Measurements from ENCODE around the gene CRYBB1.

DNA sequence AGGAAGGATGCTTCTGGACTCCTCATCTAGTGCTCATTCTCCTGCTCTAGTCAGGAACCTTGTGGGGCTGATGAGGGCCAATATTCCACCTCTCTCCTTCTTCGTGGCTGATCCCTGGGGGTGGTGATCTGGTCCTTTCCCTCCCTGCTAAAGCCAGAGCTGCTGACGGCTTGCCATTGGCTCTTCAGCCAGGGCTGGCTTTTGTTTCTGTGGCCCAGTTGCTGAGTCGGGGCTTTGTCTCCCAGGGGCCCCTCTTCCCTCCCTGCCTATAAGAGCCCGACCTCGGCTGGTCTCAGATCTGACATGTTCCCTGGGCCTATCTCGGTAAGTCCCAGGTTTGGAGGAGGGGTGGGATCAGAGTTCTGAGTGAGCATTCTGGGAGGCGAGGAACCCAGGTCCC lies 3.8 kb upstream of the CRYBB1 start, which contains the start of gene CRYBA4:
- TF ChIP-seq, protein P1, sequence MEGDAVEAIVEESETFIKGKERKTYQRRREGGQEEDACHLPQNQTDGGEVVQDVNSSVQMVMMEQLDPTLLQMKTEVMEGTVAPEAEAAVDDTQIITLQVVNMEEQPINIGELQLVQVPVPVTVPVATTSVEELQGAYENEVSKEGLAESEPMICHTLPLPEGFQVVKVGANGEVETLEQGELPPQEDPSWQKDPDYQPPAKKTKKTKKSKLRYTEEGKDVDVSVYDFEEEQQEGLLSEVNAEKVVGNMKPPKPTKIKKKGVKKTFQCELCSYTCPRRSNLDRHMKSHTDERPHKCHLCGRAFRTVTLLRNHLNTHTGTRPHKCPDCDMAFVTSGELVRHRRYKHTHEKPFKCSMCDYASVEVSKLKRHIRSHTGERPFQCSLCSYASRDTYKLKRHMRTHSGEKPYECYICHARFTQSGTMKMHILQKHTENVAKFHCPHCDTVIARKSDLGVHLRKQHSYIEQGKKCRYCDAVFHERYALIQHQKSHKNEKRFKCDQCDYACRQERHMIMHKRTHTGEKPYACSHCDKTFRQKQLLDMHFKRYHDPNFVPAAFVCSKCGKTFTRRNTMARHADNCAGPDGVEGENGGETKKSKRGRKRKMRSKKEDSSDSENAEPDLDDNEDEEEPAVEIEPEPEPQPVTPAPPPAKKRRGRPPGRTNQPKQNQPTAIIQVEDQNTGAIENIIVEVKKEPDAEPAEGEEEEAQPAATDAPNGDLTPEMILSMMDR (IDR thresholded peaks at IDR 0.05) = no peak
- no peak for TF ChIP-seq POLR2A (IDR thresholded peaks at IDR 0.05)
